Smooth muscle cell (in vitro differentiated cells): ENCODE results near the gene ZNF326. TPM values are rescaled to one million over a fixed set of nuclear protein-coding genes. Genes with fewer than 3 reads are reported as not detected.

Experiments
- DNase-seq: peaks from one replicate; lab custom pipeline; 2025; ENCODE audit not compliant: unreplicated experiment; lab: John Stamatoyannopoulos, UW
- H2AFZ ChIP-seq: fragments of 200-600 bp; sonication (generic); 2 replicates; pipeline ENCODE4 v1.6.0; 2016; ENCODE audit warnings: antibody characterized with exemption, low read depth, mild to moderate bottlenecking
- H3F3A ChIP-seq: fragments of 200-600 bp; sonication (generic); 2 replicates; pipeline ENCODE4 v1.6.0; 2017; ENCODE audit warnings: antibody characterized with exemption, low read depth
- H3K27ac ChIP-seq: fragments of 200-600 bp; sonication (generic); 2 replicates; pipeline ENCODE4 v1.5.1; 2016; ENCODE audit warnings: low read depth, mild to moderate bottlenecking
- H3K27me3 ChIP-seq: fragments of 200-600 bp; sonication (generic); 2 replicates; pipeline ENCODE4 v1.6.1; 2016; ENCODE audit warnings: low read depth, mild to moderate bottlenecking
- H3K36me3 ChIP-seq: fragments of 200-600 bp; sonication (generic); 2 replicates; pipeline ENCODE4 v1.5.1; 2016; ENCODE audit warnings: low read depth
- H3K4me1 ChIP-seq: fragments of 200-600 bp; sonication (generic); 2 replicates; pipeline ENCODE4 v1.5.1; 2016; ENCODE audit warnings: low read depth
- H3K4me2 ChIP-seq: fragments of 200-600 bp; sonication (generic); 2 replicates; pipeline ENCODE4 v1.6.0; 2016; ENCODE audit warnings: mild to moderate bottlenecking
- H3K4me3 ChIP-seq: fragments of 200-600 bp; sonication (generic); 2 replicates; pipeline ENCODE4 v1.5.1; 2016; ENCODE audit warnings: mild to moderate bottlenecking
- H3K79me2 ChIP-seq: fragments of 200-600 bp; sonication (generic); 2 replicates; pipeline ENCODE4 v1.6.0; 2016; ENCODE audit warnings: low read depth, mild to moderate bottlenecking
- H3K9ac ChIP-seq: fragments of 200-600 bp; sonication (generic); 2 replicates; pipeline ENCODE4 v1.6.0; 2016; ENCODE audit warnings: low read depth
- H3K9me3 ChIP-seq: fragments of 200-600 bp; sonication (generic); replicated peaks from 2 replicates; pipeline ENCODE4 v1.5.1; 2016; ENCODE audit warnings: low read depth
- H4K20me1 ChIP-seq: fragments of 200-600 bp; sonication (generic); 2 replicates; pipeline ENCODE4 v1.6.0; 2016; ENCODE audit warnings: low read depth
- CTCF ChIP-seq: fragments of 200-600 bp; sonication (generic); IDR thresholded peaks from 2 replicates; pipeline ENCODE4 v1.5.1; 2017; ENCODE audit warnings: borderline replicate concordance, mild to moderate bottlenecking, antibody characterized with exemption; ENCODE audit not compliant: insufficient read depth, poor library complexity, severe bottlenecking
- WGBS: methylation state at CpG from one replicate; pipeline ENCODE4 v1.1.7; 2016; ENCODE audit warnings: low lambda C conversion rate; 5-methylcytosine and 5-hydroxymethylcytosine counted together
- polyA plus RNA-seq: library from polyadenylated mRNA; unstranded; fragments of >200 nt; fragmentation: Nextera tagmentation; extraction: Ambion mirVana; gene quantifications from 2 replicates; pipeline ENCODE4 v1.2.1, GENCODE V29; 2016
- small RNA-seq: library from RNA; depleted of rRNA; stranded (forward); fragments of <200 nt; gene quantifications from one replicate; pipeline ENCODE3, GENCODE V24; 2014
- total RNA-seq: library from RNA; depleted of rRNA; stranded (reverse); fragments of >200 nt; gene quantifications from 2 replicates; pipeline ENCODE4 v1.2.3, GENCODE V29; 2014

Gene ZNF326
- total and polyA plus RNA-seq, 2 experiments from 2014 or later: 7.7 to 12.8 TPM

GRCh38 chr1:90074970-90075391, 80.1 kb downstream of the ZNF326 start:
- H3K4me3 ChIP-seq: no peak overlapping the region
- TF ChIP-seq CTCF: no peak
- H3K36me3 ChIP-seq: no peaks in the 10 kb centered on the region
- H3K79me2 ChIP-seq: no peaks in the 10 kb centered on the region
- H3K4me1 ChIP-seq: no peaks in the 10 kb centered on the region
- WGBS: 92% methylated on average over 1 of the region's 1 CpG
- no peak overlapping the region for H3K4me2 ChIP-seq
- no peak overlapping the region for H2AFZ ChIP-seq
- H3F3A ChIP-seq: no peaks in the 10 kb centered on the region
- no peak overlapping the region for H3K9ac ChIP-seq
- H4K20me1 ChIP-seq: no peaks in the 10 kb centered on the region
- no peak overlapping the region for H3K27ac ChIP-seq
- no peaks in the 10 kb centered on the region for H3K9me3 ChIP-seq
- no peaks in the 10 kb centered on the region for H3K27me3 ChIP-seq
- DNase-seq: no peak

- H4K20me1 ChIP-seq: no peaks in the 10 kb centered on the region
- no peaks in the 10 kb centered on the region for H3K36me3 ChIP-seq
- no peak overlapping the region for H3K27ac ChIP-seq
- no peak for DNase-seq
- WGBS: 91% methylated on average over 7 of the region's 7 CpGs
- H3K27me3 ChIP-seq: peaks cover 50% of the 10 kb centered on the region
- no peak overlapping the region for H3K9ac ChIP-seq
- H3K4me1 ChIP-seq: no peaks in the 10 kb centered on the region
- TF ChIP-seq CTCF: no peak
- H3K4me3 ChIP-seq: no peak overlapping the region
- no peaks in the 10 kb centered on the region for H3K79me2 ChIP-seq
- no peaks in the 10 kb centered on the region for H3K9me3 ChIP-seq
- H3K4me2 ChIP-seq: no peak overlapping the region
- H3F3A ChIP-seq: no peaks in the 10 kb centered on the region
- no peak overlapping the region for H2AFZ ChIP-seq
Observed at GRCh38 chr1:90083995-90084394, 89.1 kb downstream of the ZNF326 start.

Small RNA genes within 50 kb of the gene (small RNA-seq; reads per million reads assigned to genes)
- gene RN7SKP272: not detected

Other genes starting within 250 kb of the ZNF326 start
- 14.7 and 25.1 TPM in 2 replicates for gene LRRC8D, start 174.1 kb upstream of the ZNF326 start, total RNA-seq
- gene LRRC8D, start 174.1 kb upstream of the ZNF326 start, polyA plus RNA-seq: 5.2 and 13.9 TPM in 2 replicates